GM12875 (cell line): ENCODE results near the gene PNPLA4.

Experiments
- H3K4me3 ChIP-seq: one replicate; pipeline ENCODE4 v1.5.1; 2011; ENCODE audit warnings: low read depth, low read length, control low read depth
- TF ChIP-seq, protein P1 (sequence below): IDR thresholded peaks from 2 replicates; pipeline ENCODE4 v1.5.1; 2011; ENCODE audit warnings: low read depth, mild to moderate bottlenecking, control low read depth, inconsistent platforms, low read length, moderate library complexity, borderline replicate concordance; ENCODE audit not compliant: insufficient read depth

PNPLA4 gene

DNA sequence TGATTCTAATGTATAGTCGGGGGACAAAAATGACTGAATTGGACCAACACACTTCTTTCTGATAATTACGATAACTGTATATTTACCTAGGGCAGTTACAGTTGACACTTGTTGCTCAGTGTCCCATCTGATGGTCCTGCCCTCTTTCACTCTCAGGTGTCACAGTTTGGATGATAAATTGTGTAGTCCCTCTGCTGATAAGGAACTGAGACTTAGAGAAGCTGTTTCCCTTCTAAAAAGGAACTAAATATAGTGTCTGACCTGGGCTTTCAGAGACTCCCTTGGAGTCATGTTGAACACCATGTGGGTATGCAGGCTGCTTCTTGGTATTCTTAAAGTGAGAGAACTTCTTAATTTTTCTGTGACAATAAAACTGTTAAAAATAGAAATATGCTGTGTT, 23.7 kb upstream of the PNPLA4 start:
- TF ChIP-seq, protein P1, sequence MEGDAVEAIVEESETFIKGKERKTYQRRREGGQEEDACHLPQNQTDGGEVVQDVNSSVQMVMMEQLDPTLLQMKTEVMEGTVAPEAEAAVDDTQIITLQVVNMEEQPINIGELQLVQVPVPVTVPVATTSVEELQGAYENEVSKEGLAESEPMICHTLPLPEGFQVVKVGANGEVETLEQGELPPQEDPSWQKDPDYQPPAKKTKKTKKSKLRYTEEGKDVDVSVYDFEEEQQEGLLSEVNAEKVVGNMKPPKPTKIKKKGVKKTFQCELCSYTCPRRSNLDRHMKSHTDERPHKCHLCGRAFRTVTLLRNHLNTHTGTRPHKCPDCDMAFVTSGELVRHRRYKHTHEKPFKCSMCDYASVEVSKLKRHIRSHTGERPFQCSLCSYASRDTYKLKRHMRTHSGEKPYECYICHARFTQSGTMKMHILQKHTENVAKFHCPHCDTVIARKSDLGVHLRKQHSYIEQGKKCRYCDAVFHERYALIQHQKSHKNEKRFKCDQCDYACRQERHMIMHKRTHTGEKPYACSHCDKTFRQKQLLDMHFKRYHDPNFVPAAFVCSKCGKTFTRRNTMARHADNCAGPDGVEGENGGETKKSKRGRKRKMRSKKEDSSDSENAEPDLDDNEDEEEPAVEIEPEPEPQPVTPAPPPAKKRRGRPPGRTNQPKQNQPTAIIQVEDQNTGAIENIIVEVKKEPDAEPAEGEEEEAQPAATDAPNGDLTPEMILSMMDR, result no peak
- H3K4me3 ChIP-seq, result no peak overlapping the region

DNA sequence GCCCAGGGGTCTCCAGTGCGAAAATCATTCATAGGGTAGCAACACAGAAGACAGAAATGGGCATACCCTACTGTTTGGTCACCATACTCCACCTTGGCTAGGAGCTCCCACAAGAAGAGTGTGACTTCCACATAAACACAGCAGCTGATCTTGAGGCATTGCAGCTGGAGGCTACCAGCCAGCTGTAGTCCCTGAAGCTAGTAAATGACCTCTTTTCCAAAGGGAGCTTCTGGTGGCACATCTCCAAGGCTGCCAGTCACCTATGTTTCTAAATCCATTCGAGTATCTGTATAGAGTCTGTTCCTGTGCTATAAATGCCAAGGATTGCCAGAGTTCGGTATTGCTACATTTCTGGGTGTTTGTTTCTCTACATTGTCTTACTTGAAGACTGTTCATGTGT, 21.3 kb upstream of the PNPLA4 start:
- TF ChIP-seq, protein P1, result no peak
- H3K4me3 ChIP-seq, result no peak overlapping the region

- TF ChIP-seq, protein P1, result no peak
- no peak overlapping the region for H3K4me3 ChIP-seq
These were observed 19.7 kb upstream of the PNPLA4 start for GRCh38 chrX:7946960-7947359.

- no peak overlapping the region for H3K4me3 ChIP-seq
- TF ChIP-seq, protein P1, result no peak
These were observed 16.5 kb upstream of the PNPLA4 start for GRCh38 chrX:7943600-7944245.

GRCh38 chrX:7941390-7942042, 14.3 kb upstream of the PNPLA4 start:
- no peak overlapping the region for H3K4me3 ChIP-seq
- TF ChIP-seq, protein P1, result peak; percentile 48

- no peak overlapping the region for H3K4me3 ChIP-seq
- TF ChIP-seq, protein P1, result no peak
These were observed 6.8 kb upstream of the PNPLA4 start for GRCh38 chrX:7934026-7934425.

DNA sequence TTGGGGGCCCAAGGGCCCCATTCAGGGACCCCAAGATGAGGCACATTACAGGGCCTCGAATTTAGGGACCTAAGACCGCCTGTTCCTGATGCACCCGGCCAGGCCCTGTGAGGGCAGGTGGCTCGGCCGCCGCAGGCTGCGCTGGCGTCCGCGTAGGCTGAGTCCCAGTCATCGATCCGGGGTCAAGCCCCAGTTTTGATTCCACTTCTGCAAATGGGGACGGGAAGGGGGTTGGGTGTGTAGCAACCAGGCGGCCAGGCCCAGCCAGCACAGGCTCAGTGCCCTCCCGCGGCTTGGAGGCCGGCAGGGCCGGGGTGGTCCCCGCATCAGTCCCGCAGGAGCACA, 327 bp downstream of the PNPLA4 start:
- H3K4me3 ChIP-seq, result peak overlapping the region; percentile 82
- TF ChIP-seq, protein P1, result no peak
